HepG2 (cell line): Measurements from ENCODE around the gene RAMAC. TPM values are rescaled to one million over a fixed set of nuclear protein-coding genes. Genes with fewer than 3 reads are reported as not detected.

ENCODE experiments used
- CAMTA2 ChIP-seq: sonication (generic); formaldehyde crosslinking; IDR thresholded peaks from 2 replicates; pipeline ENCODE4 v1.4.0; 2020; ENCODE audit warnings: mild to moderate bottlenecking, missing genetic modification reagents, borderline replicate concordance
- GFI1 ChIP-seq: sonication (generic); formaldehyde crosslinking; IDR thresholded peaks from 2 replicates; pipeline ENCODE4 v1.5.0; 2020; ENCODE audit warnings: missing genetic modification reagents, mild to moderate bottlenecking, borderline replicate concordance
- HIVEP1 ChIP-seq: sonication (generic); formaldehyde crosslinking; IDR thresholded peaks from 2 replicates; pipeline ENCODE4 v1.4.0; 2020; ENCODE audit warnings: mild to moderate bottlenecking, missing genetic modification reagents
- HMG20B ChIP-seq: conservative IDR thresholded peaks from 2 replicates; pipeline ENCODE4 v1.6.1; 2016; ENCODE audit warnings: missing genetic modification reagents, missing compliant biosample characterization
- HOXA5 ChIP-seq: sonication (generic); formaldehyde crosslinking; IDR thresholded peaks from 2 replicates; pipeline ENCODE4 v1.4.0; 2020; ENCODE audit warnings: missing genetic modification reagents
- HOXA7 ChIP-seq: sonication (generic); formaldehyde crosslinking; IDR thresholded peaks from 2 replicates; pipeline ENCODE4 v1.8.1; 2022; ENCODE audit warnings: mild to moderate bottlenecking, missing genetic modification reagents, moderate library complexity
- KLF12 ChIP-seq: sonication (generic); formaldehyde crosslinking; IDR thresholded peaks from 2 replicates; pipeline ENCODE4 v1.4.0; 2020; ENCODE audit warnings: missing genetic modification reagents, borderline replicate concordance
- MTF1 ChIP-seq: sonication (generic); formaldehyde crosslinking; IDR thresholded peaks from 2 replicates; pipeline ENCODE4 v1.5.0; 2020; ENCODE audit warnings: missing genetic modification reagents
- POGZ ChIP-seq: sonication (generic); formaldehyde crosslinking; IDR thresholded peaks from 2 replicates; pipeline ENCODE4 v1.4.0; 2020; ENCODE audit warnings: mild to moderate bottlenecking, missing genetic modification reagents
- RFX5 ChIP-seq: IDR thresholded peaks from 2 replicates; pipeline ENCODE4 v1.6.1; 2011; ENCODE audit warnings: low read depth, low read length, improper control_type of control experiment
- SALL2 ChIP-seq: sonication (generic); formaldehyde crosslinking; IDR thresholded peaks from 2 replicates; pipeline ENCODE4 v1.8.1; 2023; ENCODE audit warnings: mild to moderate bottlenecking, missing genetic modification reagents, inconsistent platforms
- SOX6 ChIP-seq, 2 experiments: fragments of 450-650 bp in 1 of 2; sonication (generic) in 1 of 2; formaldehyde crosslinking in 1 of 2; IDR thresholded peaks; 2 replicates each; pipeline versions ENCODE4 v1.4.0 to v1.6.1; 2017 to 2020; ENCODE audit warnings: antibody characterized with exemption in 1 of 2, mild to moderate bottlenecking in 1 of 2, missing genetic modification reagents in 1 of 2
- SP2 ChIP-seq: sonication (generic); formaldehyde crosslinking; IDR thresholded peaks from 2 replicates; pipeline ENCODE4 v1.5.1; 2020; ENCODE audit warnings: mild to moderate bottlenecking, missing genetic modification reagents
- SPEN ChIP-seq: sonication (generic); formaldehyde crosslinking; IDR thresholded peaks from 2 replicates; pipeline ENCODE4 v1.5.1; 2020; ENCODE audit warnings: low read depth, mild to moderate bottlenecking, missing genetic modification reagents
- ZMYM4 ChIP-seq: sonication (generic); formaldehyde crosslinking; IDR thresholded peaks from 2 replicates; pipeline ENCODE4 v1.8.1; 2023; ENCODE audit warnings: mild to moderate bottlenecking, missing genetic modification reagents
- ZNF737 ChIP-seq: sonication (generic); formaldehyde crosslinking; IDR thresholded peaks from 2 replicates; pipeline ENCODE4 v1.5.0; 2020; ENCODE audit warnings: missing genetic modification reagents, mild to moderate bottlenecking, borderline replicate concordance
- ZNF75D ChIP-seq: sonication (generic); formaldehyde crosslinking; IDR thresholded peaks from 2 replicates; pipeline ENCODE4 v1.8.1; 2023; ENCODE audit warnings: missing genetic modification reagents, mild to moderate bottlenecking, borderline replicate concordance
- ZNF883 ChIP-seq: sonication (generic); formaldehyde crosslinking; IDR thresholded peaks from 2 replicates; pipeline ENCODE4 v1.5.1; 2020; ENCODE audit warnings: mild to moderate bottlenecking, missing genetic modification reagents; ENCODE audit errors: not compliant biosample characterization
- polyA plus RNA-seq, 8 experiments: library from polyadenylated mRNA; depleted of rRNA in 3 of 8; stranded (reverse) in 7 of 8; unstranded in 1 of 8; fragments of >200 nt; fragmentation: Illumina TruSeq in 4 of 8; extraction: Trizol in 4 of 8; gene quantifications; 2 replicates each; pipeline versions ENCODE4 v1.2.1 to v1.2.3, GENCODE V29; 2011 to 2016; ENCODE audit warnings: low read depth in 4 of 8, missing spikeins in 1 of 8, mixed read lengths in 1 of 8; ENCODE audit not compliant: insufficient read depth in 1 of 8
- total RNA-seq, 5 experiments: library from RNA; depleted of rRNA; stranded (reverse); fragments of >200 nt; fragmentation: Illumina TruSeq; extraction: Trizol; gene quantifications; 2 replicates each; pipeline ENCODE4 v1.2.3, GENCODE V29; 2016; ENCODE audit warnings: low read depth in 1 of 5
- TF ChIP-seq, protein P1 (sequence below): sonication (generic); formaldehyde crosslinking; IDR thresholded peaks from 2 replicates; pipeline ENCODE4 v1.5.1; 2020; ENCODE audit warnings: mild to moderate bottlenecking, moderate library complexity, missing genetic modification reagents
- TF ChIP-seq, protein P2 (sequence below): sonication (generic); formaldehyde crosslinking; IDR thresholded peaks from 2 replicates; pipeline ENCODE4 v1.4.0; 2020; ENCODE audit warnings: missing genetic modification reagents
- TF ChIP-seq, protein P3 (sequence below): sonication (generic); formaldehyde crosslinking; IDR thresholded peaks from 2 replicates; pipeline ENCODE4 v1.9.0; 2021; ENCODE audit warnings: missing genetic modification reagents, mild to moderate bottlenecking, borderline replicate concordance

Gene RAMAC
- total and polyA plus RNA-seq, 2 of the 13 experiments (the other 11 are each of a cell fraction or from before 2014, with no cell fraction given), result 22.2 to 45.9 TPM

DNA sequence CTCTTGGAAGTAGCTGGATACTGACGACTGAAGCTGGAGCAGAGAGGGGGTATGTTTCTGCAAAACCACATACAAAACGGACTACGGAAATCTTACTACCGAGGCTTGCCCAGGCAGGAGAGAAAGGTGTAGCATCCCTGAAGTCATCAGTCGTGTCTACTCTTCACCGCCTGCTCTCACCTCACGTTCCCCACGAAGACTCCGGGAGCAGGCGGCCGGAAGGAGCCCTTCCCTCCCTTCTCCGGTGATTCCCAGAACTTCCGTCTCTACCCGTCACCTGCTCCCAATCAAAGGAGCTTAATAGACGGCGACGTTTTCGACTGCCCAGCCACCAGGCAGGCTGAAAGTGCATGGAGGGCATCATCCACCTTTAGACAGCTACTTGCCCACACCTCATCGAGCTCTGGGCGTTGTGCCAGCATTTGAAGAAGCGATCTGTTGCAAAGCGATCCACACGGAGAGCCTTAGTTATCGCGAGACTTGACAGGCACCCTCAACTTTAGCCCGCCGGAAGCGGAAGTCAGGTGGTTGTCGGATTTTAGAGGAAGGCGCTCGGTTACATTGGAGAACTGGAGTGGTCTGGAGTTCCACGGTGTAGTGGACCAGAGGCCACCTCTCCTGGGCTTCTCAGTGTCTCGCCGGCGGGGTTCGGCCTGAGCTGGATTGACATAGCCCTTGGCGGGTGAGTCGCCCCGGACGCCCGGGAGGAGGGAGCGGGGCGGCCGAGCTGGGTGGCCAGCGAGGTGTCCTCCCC, at the start of gene RAMAC (continued):
- TF ChIP-seq KLF12 (CRISPR knock-in tag) (no peak), SPEN (CRISPR knock-in tag) (peak; percentile 81), RFX5 (no peak), HOXA7 (0 out of 2 replicates have a peak, but pooled peaks have one; percentile 68), SOX6 (IDR thresholded peaks at IDR 0.05) (no peak), SOX6 (CRISPR knock-in tag; IDR thresholded peaks at IDR 0.05) (peak; percentile 54), GFI1 (CRISPR knock-in tag) (no peak; the same call in 1 of the 2 replicates), ZNF737 (peak; percentile 76; the same call in 1 of the 2 replicates), ZNF883 (CRISPR knock-in tag) (peak; percentile 83), HIVEP1 (CRISPR knock-in tag) (peak; percentile 85), CAMTA2 (CRISPR knock-in tag) (no peak), SALL2 (CRISPR knock-in tag) (no peak), ZMYM4 (CRISPR knock-in tag) (peak; percentile 95), SP2 (0 out of 2 replicates have a peak, but pooled peaks have one; percentile 49), HOXA5 (CRISPR knock-in tag) (peak; percentile 39; the same call in 1 of the 2 replicates), POGZ (CRISPR knock-in tag) (peak; percentile 88; the same call in 1 of the 2 replicates), HMG20B (CRISPR knock-in tag) (0 out of 2 replicates have a peak, but pooled peaks have one; percentile 26), MTF1 (CRISPR knock-in tag) (peak; percentile 86), ZNF75D (CRISPR knock-in tag) (0 out of 2 replicates have a peak, but pooled peaks have one; percentile 16)
- TF ChIP-seq, protein P1, sequence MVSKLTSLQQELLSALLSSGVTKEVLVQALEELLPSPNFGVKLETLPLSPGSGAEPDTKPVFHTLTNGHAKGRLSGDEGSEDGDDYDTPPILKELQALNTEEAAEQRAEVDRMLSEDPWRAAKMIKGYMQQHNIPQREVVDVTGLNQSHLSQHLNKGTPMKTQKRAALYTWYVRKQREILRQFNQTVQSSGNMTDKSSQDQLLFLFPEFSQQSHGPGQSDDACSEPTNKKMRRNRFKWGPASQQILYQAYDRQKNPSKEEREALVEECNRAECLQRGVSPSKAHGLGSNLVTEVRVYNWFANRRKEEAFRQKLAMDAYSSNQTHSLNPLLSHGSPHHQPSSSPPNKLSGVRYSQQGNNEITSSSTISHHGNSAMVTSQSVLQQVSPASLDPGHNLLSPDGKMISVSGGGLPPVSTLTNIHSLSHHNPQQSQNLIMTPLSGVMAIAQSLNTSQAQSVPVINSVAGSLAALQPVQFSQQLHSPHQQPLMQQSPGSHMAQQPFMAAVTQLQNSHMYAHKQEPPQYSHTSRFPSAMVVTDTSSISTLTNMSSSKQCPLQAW, result peak; percentile 74
- TF ChIP-seq, protein P2, sequence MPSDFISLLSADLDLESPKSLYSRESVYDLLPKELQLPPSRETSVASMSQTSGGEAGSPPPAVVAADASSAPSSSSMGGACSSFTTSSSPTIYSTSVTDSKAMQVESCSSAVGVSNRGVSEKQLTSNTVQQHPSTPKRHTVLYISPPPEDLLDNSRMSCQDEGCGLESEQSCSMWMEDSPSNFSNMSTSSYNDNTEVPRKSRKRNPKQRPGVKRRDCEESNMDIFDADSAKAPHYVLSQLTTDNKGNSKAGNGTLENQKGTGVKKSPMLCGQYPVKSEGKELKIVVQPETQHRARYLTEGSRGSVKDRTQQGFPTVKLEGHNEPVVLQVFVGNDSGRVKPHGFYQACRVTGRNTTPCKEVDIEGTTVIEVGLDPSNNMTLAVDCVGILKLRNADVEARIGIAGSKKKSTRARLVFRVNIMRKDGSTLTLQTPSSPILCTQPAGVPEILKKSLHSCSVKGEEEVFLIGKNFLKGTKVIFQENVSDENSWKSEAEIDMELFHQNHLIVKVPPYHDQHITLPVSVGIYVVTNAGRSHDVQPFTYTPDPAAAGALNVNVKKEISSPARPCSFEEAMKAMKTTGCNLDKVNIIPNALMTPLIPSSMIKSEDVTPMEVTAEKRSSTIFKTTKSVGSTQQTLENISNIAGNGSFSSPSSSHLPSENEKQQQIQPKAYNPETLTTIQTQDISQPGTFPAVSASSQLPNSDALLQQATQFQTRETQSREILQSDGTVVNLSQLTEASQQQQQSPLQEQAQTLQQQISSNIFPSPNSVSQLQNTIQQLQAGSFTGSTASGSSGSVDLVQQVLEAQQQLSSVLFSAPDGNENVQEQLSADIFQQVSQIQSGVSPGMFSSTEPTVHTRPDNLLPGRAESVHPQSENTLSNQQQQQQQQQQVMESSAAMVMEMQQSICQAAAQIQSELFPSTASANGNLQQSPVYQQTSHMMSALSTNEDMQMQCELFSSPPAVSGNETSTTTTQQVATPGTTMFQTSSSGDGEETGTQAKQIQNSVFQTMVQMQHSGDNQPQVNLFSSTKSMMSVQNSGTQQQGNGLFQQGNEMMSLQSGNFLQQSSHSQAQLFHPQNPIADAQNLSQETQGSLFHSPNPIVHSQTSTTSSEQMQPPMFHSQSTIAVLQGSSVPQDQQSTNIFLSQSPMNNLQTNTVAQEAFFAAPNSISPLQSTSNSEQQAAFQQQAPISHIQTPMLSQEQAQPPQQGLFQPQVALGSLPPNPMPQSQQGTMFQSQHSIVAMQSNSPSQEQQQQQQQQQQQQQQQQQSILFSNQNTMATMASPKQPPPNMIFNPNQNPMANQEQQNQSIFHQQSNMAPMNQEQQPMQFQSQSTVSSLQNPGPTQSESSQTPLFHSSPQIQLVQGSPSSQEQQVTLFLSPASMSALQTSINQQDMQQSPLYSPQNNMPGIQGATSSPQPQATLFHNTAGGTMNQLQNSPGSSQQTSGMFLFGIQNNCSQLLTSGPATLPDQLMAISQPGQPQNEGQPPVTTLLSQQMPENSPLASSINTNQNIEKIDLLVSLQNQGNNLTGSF (CRISPR knock-in tag), result peak; percentile 92
- TF ChIP-seq, protein P3, sequence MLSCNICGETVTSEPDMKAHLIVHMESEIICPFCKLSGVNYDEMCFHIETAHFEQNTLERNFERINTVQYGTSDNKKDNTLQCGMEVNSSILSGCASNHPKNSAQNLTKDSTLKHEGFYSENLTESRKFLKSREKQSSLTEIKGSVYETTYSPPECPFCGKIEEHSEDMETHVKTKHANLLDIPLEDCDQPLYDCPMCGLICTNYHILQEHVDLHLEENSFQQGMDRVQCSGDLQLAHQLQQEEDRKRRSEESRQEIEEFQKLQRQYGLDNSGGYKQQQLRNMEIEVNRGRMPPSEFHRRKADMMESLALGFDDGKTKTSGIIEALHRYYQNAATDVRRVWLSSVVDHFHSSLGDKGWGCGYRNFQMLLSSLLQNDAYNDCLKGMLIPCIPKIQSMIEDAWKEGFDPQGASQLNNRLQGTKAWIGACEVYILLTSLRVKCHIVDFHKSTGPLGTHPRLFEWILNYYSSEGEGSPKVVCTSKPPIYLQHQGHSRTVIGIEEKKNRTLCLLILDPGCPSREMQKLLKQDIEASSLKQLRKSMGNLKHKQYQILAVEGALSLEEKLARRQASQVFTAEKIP (CRISPR knock-in tag), result no peak
